HG02759 (cell line): Measurements from ENCODE around the gene MYOF.

ENCODE experiments used
- ATAC-seq: cut with Tn5 transposase; IDR thresholded peaks from one replicate; pipeline ENCODE4 v1.9.1; 2021; ENCODE audit warnings: mild to moderate bottlenecking, moderate library complexity; ENCODE audit not compliant: unreplicated experiment

Gene MYOF, protein sequence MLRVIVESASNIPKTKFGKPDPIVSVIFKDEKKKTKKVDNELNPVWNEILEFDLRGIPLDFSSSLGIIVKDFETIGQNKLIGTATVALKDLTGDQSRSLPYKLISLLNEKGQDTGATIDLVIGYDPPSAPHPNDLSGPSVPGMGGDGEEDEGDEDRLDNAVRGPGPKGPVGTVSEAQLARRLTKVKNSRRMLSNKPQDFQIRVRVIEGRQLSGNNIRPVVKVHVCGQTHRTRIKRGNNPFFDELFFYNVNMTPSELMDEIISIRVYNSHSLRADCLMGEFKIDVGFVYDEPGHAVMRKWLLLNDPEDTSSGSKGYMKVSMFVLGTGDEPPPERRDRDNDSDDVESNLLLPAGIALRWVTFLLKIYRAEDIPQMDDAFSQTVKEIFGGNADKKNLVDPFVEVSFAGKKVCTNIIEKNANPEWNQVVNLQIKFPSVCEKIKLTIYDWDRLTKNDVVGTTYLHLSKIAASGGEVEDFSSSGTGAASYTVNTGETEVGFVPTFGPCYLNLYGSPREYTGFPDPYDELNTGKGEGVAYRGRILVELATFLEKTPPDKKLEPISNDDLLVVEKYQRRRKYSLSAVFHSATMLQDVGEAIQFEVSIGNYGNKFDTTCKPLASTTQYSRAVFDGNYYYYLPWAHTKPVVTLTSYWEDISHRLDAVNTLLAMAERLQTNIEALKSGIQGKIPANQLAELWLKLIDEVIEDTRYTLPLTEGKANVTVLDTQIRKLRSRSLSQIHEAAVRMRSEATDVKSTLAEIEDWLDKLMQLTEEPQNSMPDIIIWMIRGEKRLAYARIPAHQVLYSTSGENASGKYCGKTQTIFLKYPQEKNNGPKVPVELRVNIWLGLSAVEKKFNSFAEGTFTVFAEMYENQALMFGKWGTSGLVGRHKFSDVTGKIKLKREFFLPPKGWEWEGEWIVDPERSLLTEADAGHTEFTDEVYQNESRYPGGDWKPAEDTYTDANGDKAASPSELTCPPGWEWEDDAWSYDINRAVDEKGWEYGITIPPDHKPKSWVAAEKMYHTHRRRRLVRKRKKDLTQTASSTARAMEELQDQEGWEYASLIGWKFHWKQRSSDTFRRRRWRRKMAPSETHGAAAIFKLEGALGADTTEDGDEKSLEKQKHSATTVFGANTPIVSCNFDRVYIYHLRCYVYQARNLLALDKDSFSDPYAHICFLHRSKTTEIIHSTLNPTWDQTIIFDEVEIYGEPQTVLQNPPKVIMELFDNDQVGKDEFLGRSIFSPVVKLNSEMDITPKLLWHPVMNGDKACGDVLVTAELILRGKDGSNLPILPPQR (N-terminal part only)

DNA sequence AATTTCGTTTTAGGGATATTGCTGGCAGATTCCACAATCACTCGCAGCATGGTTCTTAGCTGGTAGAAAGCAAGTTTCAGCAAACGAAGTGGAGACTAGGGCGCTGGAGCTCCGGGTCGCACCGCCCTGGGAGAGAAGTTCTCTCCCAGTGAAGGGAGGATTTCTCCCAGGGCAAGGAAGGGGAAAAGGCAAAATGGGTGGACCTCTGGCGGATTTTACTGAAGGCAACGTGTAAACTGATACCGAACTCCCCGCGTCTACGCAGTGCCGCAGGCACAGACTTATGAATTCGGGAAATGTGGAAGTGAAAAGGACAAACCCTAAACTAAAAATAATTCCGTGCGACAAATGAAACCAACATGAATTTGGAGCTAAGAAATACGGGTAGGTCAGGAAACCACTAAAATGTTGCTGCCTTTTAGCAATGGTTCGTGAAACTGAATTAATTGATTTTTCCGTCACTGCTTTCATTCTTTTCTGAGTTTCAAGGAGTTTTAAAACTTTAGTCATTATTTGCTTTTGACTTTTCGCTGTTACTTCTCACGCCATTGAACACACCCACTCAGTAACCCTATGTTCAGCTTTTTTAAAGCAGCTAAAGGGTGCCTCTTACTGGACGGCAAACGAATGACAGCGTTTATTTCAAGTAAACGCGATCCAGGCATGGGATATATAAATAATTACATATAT is at the start of gene MYOF:
TSS of gene MYOF (minus strand) at position 190 of the 690 bp plus-strand sequence. CDS start at position 50, 140 bp downstream.
- ATAC-seq, result peak; percentile 74

DNA sequence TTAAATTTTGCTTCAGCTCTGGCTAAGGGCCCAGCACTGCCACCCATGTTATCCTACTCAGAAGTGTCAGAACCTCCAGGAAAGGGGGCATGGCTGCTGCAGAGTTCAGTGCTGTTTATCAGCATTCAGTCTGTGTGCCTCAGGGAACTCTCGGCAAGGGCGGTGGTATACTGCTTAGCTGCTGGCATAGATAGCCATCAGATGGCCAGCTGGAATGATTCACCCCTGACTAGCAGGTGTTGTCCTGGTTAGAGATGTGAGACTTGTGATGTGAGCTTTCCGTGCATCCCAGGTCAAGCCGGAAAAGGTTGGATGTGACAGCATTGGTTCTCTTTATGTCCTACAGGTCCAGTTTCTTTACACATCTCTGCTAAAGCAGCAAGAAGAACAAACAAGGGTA is 36.4 kb upstream of the MYOF start:
- ATAC-seq, result no peak

GRCh38 chr10:93516006-93516380 is 33.9 kb upstream of the MYOF start:
- no peak for ATAC-seq

DNA sequence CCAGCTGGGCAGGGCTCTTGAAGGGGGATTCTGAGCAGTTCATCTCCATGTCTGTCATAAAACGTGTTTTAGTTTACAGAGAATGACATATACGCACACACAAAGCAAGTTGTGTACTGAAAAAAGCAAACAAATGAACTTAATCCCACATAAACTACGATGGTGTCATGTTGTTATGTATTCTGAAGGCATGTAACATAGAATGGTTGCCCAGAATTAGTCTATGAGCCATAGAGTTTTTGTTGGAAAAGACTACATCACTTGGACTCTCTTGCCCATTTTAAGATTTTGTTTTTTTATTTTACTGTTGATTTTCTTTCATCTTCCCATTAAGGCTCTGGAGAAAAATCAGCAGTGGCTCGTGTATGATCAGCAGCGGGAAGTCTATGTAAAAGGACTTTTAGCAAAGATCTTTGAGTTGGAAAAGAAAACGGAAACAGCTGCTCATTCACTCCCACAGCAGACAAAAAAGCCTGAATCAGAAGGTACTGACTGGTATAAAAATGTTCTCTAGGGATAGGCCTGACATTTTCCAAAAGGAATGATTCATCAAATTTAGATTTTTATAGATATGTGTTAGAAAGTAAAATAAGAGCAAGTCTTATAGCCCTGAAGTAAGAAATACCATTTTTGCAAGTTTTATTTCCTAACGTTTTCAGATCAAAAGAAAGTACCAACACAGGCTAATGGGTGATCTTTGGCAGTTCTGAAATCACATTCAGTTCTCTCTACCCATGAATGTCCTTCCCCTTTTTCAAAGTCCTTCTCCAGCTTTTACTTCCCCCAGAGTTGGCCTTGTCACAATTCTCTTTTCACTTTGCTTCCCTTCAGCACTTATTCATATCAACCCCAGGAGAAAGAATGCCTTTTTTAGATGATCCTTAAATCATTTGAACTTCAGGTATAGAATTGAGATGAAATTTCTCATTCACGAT is 33.2 kb upstream of the MYOF start:
- no peak for ATAC-seq

DNA sequence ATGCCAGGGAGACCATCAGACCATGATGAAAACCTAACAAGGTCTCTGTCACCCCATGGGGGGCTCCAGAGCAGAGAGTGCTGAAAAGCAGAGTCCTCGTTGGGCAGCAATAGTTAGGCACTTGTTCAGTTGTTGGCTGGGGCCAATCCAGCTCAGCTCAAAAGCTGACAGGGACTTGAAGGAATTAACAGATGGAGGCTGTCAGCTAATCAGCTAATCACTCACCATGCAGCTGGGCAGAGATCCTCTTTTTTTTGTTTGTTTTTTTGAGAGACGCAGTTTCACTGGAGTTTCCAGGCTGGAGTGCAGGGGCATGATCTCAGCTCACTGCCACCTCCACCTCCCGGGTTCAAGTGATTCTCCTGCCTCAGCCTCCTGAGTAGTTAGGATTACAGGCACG is 32.4 kb upstream of the MYOF start:
- ATAC-seq, result no peak

DNA sequence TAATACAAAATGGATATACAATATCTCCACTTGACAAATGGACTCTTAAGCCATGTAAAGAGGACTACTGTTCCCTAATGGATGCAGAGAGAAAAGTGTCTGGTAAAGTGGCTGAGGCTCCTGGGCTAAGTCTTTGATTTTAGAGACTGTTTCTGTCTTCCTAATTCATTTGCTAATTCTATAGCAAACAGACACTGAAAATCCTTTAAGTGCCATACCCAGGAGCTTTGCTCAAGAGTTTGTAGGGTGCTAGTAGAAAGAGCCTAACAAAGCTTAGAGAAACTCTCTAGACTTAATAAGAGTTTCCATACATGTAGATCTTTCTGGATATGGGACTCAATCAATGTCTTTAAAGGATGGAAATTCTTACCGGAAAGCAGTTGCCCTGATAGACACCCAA is 31.0 kb upstream of the MYOF start:
- ATAC-seq, result no peak

DNA sequence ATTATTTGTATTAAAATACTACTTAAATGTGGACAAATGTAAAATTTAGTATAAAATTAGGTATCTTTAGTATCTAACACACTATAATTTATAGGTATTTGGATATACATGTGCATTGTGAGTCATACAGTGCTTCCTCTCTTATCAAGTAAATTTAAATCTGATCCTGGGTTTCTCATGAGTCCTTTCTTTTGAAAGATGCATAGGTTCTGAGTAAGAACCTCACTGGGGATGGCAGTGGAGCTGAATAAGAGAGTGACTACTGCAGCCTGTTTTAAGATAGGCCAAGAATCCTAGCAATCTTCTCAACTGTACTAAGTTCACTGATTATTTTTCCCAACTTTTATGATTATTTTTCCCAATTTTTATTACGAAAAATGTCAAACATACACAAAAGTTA is 30.4 kb upstream of the MYOF start:
- ATAC-seq, result no peak

DNA sequence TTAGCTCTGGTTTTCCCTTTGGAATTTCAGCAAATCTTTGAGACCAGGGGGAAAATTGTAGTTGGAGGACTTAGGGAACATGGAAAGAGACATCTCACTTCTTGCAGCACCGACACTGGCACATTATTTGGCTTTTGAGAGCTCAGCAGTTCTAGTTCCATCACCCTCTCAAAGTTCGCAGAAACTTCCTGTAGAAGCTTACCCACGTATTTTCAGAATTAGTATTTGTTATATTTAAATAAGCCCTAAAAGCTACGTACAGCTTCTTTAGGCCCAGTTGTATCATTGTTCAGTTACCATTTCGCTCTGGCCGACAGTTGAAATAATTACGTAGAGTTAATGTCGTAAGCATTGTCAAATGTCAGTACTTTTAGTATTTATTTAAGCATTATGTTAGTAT is 27.7 kb upstream of the MYOF start:
- no peak for ATAC-seq

DNA sequence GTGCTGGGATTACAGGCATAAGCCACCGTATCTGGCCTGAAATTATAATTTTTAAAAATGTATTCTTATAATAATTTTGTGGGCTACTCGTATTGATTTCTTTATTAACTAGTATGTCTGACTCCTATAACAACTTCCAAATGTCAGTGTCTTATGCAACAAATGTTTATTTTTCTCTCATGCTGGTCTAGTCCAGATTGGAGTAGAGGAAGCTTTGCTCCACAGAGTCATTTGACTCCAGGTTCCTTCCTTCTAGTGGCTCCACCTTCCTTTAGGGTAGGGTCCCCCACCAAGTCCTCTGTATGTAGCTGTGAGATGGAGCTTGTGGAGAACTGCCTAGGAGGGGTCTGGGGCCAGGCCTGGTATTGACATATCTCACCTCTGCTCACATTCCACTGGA is 22.9 kb upstream of the MYOF start:
- no peak for ATAC-seq

GRCh38 chr10:93503075-93503474 is 20.9 kb upstream of the MYOF start:
- no peak for ATAC-seq

DNA sequence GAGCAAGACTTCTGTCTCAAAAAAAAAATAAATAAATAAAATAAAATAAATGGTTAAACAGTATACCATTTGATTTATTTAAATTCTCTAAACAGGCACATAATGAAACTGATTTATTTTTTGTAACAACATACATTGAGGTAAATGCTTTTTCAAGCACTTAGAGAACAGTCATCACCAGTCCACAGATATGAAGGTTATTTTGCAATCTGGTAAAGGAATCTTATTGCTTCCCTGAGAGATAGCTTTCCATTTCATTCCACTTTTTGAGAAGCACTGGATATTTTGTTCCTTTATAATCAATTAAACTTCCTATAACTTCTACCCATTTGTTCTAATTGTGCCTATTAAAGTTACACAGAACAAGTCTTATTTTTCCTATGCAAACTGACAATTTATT is 19.5 kb upstream of the MYOF start:
- ATAC-seq, result no peak

- ATAC-seq, result no peak
Observed at GRCh38 chr10:93498166-93498565, 16.0 kb upstream of the MYOF start.

- ATAC-seq, result peak; percentile 99
Observed at GRCh38 chr10:93496322-93497041, 14.3 kb upstream of the MYOF start, which contains the start of gene CEP55. Gene CEP55 (plus strand): TSS chr10:93496612. CDS start chr10:93500052, 3,440 bp downstream.

- ATAC-seq, result peak; percentile 13
Observed at GRCh38 chr10:93495654-93496321, 13.7 kb upstream of the MYOF start.

GRCh38 chr10:93494494-93494893 is 12.4 kb upstream of the MYOF start:
- no peak for ATAC-seq

DNA sequence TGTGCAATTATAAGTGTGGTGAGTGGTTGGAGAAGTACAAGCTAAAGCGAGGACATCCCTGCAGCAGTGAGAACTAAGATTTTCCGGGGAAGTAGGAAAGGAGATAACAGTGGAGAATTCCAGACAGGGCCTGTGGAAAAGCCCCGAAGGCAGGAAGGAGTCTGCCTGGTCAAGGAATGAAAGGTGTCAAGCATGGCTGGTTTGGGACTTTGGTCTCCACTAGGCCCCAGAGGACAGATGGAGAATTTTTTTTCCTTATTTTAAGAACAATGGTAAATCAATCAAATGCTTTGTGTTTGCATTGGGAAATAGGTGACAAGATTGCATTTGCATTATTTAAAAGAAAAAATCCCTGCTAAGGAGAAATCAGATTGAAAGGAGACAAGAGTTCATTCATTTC is 11.0 kb upstream of the MYOF start:
- ATAC-seq, result no peak

GRCh38 chr10:93491602-93492121 is 9.5 kb upstream of the MYOF start:
- no peak for ATAC-seq

DNA sequence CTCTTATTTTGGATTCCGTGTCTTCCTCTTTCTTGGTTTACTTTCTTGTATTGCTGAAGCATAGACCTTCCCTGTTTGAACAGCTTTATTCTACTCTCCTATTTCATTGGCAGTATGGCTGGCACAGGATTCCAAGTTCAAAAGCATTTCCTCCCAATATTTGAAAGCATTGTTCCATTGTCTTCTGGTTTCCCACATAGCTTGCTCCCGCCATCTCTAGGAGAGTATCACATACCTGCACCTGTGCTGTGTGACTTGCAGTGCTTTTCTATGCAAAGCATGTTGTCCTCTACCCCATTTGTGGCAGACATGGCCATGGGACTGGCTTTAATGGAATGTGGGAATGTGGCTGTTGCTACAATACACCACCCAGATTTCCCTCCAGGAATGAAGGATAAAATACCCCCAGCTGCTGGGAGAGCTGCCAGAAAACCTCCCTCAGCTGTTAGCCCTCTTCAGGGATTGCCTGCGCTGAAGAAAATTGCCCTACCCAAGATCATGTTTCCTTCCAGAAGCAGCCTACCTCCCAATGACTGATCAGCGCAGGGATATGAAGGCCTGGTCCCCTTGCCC is 6.9 kb upstream of the MYOF start:
- ATAC-seq, result no peak
